Type B pancreatic cell (in vitro differentiated cells): Measurements from ENCODE around the gene PARP12. TPM values are rescaled to one million over a fixed set of nuclear protein-coding genes. Genes with fewer than 3 reads are reported as not detected.

Source experiments
- DNase-seq: peaks from one replicate; pipeline ENCODE4 v3.0.0; 2021; ENCODE audit warnings: mixed read lengths; ENCODE audit not compliant: unreplicated experiment; ENCODE audit errors: extremely low spot score
- H3K27ac Mint-ChIP-seq: 2 replicates; pipeline ENCODE4 v1.8.0; 2021; ENCODE audit warnings: mild to moderate bottlenecking, mixed read lengths
- H3K27me3 Mint-ChIP-seq: 2 replicates; pipeline ENCODE4 v1.8.0; 2021; ENCODE audit warnings: mixed read lengths
- H3K36me3 Mint-ChIP-seq: 2 replicates; pipeline ENCODE4 v1.8.0; 2021; ENCODE audit warnings: mixed read lengths
- H3K4me1 Mint-ChIP-seq: one replicate; pipeline ENCODE4 v1.8.0; 2021; ENCODE audit warnings: mixed read lengths; ENCODE audit not compliant: unreplicated experiment
- H3K4me3 Mint-ChIP-seq: 2 replicates; pipeline ENCODE4 v1.8.0; 2021; ENCODE audit warnings: mild to moderate bottlenecking, mixed read lengths
- H3K9me3 Mint-ChIP-seq: 2 replicates; pipeline ENCODE4 v1.8.0; 2021; ENCODE audit warnings: mixed read lengths
- CTCF ChIP-seq: fragments of 200-600 bp; sonication (generic); conservative IDR thresholded peaks from 2 replicates; pipeline ENCODE4 v1.5.0; 2021; ENCODE audit warnings: antibody characterized with exemption, mild to moderate bottlenecking
- total RNA-seq: library from RNA; stranded (reverse); gene quantifications from 2 replicates; pipeline ENCODE4 v1.2.1, GENCODE V29; 2021; ENCODE audit warnings: low replicate concordance

PARP12 gene
- total RNA-seq, 1 donor from 2014 or later = 11.9 TPM

- DNase-seq = no peak
- Mint-ChIP-seq H3K9me3 (no peaks in the 10 kb centered on the region), H3K27me3 (peaks cover 16% of the 10 kb centered on the region), H3K27ac (no peak overlapping the region), H3K4me3 (no peak overlapping the region), H3K4me1 (no peaks in the 10 kb centered on the region), H3K36me3 (no peaks in the 10 kb centered on the region)
- TF ChIP-seq CTCF = no peak
These were observed 52.4 kb downstream of the PARP12 start for GRCh38 chr7:140010194-140010895.

- H3K4me1 Mint-ChIP-seq = no peaks in the 10 kb centered on the region
- H3K4me3 Mint-ChIP-seq = no peak overlapping the region
- H3K27ac Mint-ChIP-seq = no peak overlapping the region
- H3K27me3 Mint-ChIP-seq = peaks cover 16% of the 10 kb centered on the region
- H3K9me3 Mint-ChIP-seq = no peaks in the 10 kb centered on the region
- DNase-seq = no peak
- H3K36me3 Mint-ChIP-seq = no peaks in the 10 kb centered on the region
- TF ChIP-seq CTCF = no peak
These were observed 53.0 kb downstream of the PARP12 start for GRCh38 chr7:140009735-140010134.

- H3K4me3 Mint-ChIP-seq = no peak overlapping the region
- H3K9me3 Mint-ChIP-seq = no peaks in the 10 kb centered on the region
- H3K4me1 Mint-ChIP-seq = peaks cover 2% of the 10 kb centered on the region
- no peaks in the 10 kb centered on the region for H3K36me3 Mint-ChIP-seq
- no peak overlapping the region for H3K27ac Mint-ChIP-seq
- DNase-seq = no peak
- no peak for TF ChIP-seq CTCF
- H3K27me3 Mint-ChIP-seq = peaks cover 12% of the 10 kb centered on the region
These were observed 53.8 kb downstream of the PARP12 start for GRCh38 chr7:140008755-140009610.

GRCh38 chr7:140007051-140007690 is 55.6 kb downstream of the PARP12 start:
- Mint-ChIP-seq H3K27me3 (peaks cover 12% of the 10 kb centered on the region), H3K4me3 (no peak overlapping the region), H3K36me3 (no peaks in the 10 kb centered on the region), H3K9me3 (no peaks in the 10 kb centered on the region), H3K4me1 (peaks cover 11% of the 10 kb centered on the region), H3K27ac (no peak overlapping the region)
- no peak for TF ChIP-seq CTCF
- DNase-seq = no peak

- Mint-ChIP-seq H3K4me3 (no peak overlapping the region), H3K9me3 (no peaks in the 10 kb centered on the region), H3K27ac (no peak overlapping the region), H3K27me3 (peaks cover 9% of the 10 kb centered on the region), H3K36me3 (no peaks in the 10 kb centered on the region), H3K4me1 (peaks cover 15% of the 10 kb centered on the region)
- DNase-seq = no peak
- TF ChIP-seq CTCF = no peak
These were observed 56.2 kb downstream of the PARP12 start for GRCh38 chr7:140006600-140006999.
